GM12874 (cell line): ENCODE data around the gene HDAC7.

ENCODE experiments used
- CTCF ChIP-seq: IDR thresholded peaks from 2 replicates; pipeline ENCODE4 v1.5.1; 2011; ENCODE audit warnings: low read depth, mild to moderate bottlenecking, control low read depth, low read length, moderate library complexity; ENCODE audit not compliant: insufficient read depth

Gene HDAC7

GRCh38 chr12:47833591-47834012 lies 13.9 kb upstream of the HDAC7 start:
- TF ChIP-seq CTCF = no peak

GRCh38 chr12:47832263-47832933 lies 12.7 kb upstream of the HDAC7 start:
- TF ChIP-seq CTCF = no peak

GRCh38 chr12:47829584-47829983 lies 9.9 kb upstream of the HDAC7 start:
- no peak for TF ChIP-seq CTCF

- no peak for TF ChIP-seq CTCF
Measured at GRCh38 chr12:47828976-47829482, 9.3 kb upstream of the HDAC7 start.

GRCh38 chr12:47828008-47828975 lies 8.6 kb upstream of the HDAC7 start:
- no peak for TF ChIP-seq CTCF

- TF ChIP-seq CTCF = no peak
Measured at GRCh38 chr12:47825173-47825639, 5.5 kb upstream of the HDAC7 start.

GRCh38 chr12:47824635-47825034 lies 4.9 kb upstream of the HDAC7 start:
- TF ChIP-seq CTCF = no peak
